SW 1271 (cell line): ENCODE results near the gene SGMS1.
"Not testable (repeated sequence)": the region's sequence is repeated elsewhere in the genome, so short reads cannot be mapped to it uniquely, and the experiment has no call there.

Experiments used
- DNase-seq, 2 experiments: peaks; one replicate each; lab custom pipeline; 2025; lab: John Stamatoyannopoulos, UW

Gene SGMS1

GRCh38 chr10:50556237-50557120, 67.3 kb downstream of the SGMS1 start:
- no peak for DNase-seq

GRCh38 chr10:50554995-50555568, 68.7 kb downstream of the SGMS1 start:
- DNase-seq: no peak

DNA sequence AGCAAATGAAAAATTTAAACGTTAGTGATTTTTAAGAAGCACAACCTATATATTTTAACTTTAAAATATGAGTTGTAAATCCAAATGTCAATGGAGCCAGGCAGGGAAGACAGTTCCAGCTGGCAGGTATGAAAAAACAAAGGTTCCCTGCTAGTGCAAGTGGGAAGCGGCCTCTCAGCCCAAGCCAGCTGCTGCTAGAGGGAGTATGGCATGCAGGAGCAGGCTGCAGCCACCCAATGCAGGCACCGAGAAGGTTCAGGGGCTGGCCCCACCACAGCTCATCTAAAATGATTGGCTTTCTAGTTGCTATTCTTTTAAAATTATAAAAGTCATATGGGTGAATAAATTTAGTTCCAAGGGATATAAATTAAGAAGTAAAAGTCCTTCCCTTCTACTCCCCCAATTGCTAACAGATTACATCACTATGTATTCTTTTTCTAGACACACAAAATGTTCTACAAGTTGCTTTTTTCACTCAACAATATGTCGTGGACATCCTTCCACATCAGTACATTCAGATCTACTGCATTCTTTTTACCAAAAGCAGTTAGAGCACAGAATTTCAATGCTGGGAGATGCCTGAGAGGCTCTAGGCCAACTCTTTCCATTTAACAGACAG, 69.3 kb downstream of the SGMS1 start:
- DNase-seq: no peak

DNA sequence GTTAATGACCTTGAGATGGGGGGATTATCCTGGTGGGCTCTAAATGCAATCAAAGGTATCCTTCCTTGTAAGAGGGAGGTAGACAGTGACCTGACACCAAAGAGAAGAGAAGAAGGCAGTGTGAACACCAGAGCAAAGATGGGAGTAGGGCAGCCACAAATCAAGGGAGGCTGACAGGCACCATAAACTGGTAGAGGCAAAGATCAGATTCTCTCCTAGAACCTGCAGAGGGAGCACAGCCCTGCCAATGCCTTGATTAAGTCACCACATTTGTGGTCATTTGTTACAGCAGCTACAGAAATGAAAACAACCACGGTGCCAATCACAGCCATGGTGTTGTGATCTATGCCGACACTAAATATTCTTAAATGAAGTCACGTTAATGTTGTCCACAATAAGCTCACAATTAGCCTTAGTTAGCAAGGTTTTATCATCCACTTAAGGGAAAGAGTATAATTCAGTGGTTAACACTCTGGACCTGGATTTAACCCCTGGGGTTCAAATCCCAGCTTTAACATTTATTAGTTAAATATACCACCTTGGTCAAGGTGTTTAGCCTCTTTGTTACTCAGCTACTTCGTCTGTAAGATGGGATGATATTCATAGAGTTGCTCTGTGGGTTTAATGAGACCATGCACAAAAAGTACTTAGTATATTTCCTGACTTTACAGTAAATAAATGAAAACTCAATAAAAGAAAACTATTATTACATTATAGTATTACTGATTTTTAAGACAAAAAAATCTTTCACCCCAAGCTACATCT, 70.8 kb downstream of the SGMS1 start:
- peak in 1 of 2 experiments; percentile 4 for DNase-seq

DNA sequence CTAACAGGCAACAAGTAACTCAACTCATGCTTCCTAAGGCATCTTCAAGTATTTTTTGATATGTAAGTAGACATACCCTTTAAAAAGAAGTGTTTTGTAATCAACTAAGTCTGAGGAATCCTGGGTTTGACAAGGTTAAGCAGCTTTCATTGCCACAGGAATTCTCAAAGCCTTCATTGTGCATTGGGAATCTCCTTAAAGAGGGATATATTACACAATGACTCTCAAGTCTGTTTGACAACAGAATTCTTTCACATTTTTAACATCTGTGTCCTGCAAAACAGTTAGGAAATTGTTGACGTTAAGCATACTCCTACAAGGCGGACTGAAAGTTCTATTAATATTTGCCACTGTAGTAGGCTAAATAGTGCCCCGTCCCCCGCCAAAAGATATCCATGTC, 71.4 kb downstream of the SGMS1 start:
- no peak for DNase-seq

DNA sequence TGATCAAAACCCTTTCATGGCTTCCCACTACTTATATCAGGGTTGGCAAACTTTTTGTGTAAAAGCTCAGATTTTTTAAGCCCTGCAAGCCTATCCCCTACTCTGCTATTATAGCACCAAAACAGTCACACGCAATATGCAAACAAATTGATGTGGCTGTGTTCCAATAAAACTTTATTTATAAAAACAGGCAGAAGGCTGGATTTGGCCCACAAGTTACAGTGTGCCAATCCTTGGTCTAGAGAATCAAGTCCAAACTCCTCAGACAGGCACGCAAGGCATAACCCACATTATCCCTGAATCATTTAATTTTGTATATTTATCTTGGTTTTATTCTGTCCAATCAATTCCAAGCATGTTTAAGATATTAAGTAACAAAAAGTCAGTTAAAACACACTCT, 71.9 kb downstream of the SGMS1 start:
- DNase-seq: no peak

GRCh38 chr10:50550291-50550839, 73.4 kb downstream of the SGMS1 start:
- no peak for DNase-seq

- not testable (repeated sequence) for DNase-seq
Observed at GRCh38 chr10:50549186-50549585, 74.6 kb downstream of the SGMS1 start.

- not testable (repeated sequence) for DNase-seq
Observed at GRCh38 chr10:50548481-50548880, 75.3 kb downstream of the SGMS1 start.

DNA sequence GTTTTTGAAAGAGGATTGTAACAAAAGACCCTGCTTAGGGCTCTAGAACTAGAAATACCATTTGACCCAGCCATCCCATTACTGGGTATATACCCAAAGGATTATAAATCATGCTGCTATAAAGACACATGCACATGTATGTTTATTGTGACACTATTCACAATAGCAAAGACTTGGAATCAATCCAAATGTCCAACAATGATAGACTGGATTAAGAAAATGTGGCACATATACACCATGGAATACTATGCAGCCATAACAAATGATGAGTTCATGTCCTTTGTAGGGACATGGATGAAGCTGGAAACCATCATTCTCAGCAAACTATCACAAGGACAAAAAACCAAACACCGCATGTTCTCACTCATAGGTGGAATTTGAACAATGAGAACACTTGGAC, 77.5 kb downstream of the SGMS1 start:
- not testable (repeated sequence) for DNase-seq

GRCh38 chr10:50545846-50546245, 77.9 kb downstream of the SGMS1 start:
- no peak for DNase-seq

- DNase-seq: no peak
Observed at GRCh38 chr10:50544857-50545429, 78.8 kb downstream of the SGMS1 start.

DNA sequence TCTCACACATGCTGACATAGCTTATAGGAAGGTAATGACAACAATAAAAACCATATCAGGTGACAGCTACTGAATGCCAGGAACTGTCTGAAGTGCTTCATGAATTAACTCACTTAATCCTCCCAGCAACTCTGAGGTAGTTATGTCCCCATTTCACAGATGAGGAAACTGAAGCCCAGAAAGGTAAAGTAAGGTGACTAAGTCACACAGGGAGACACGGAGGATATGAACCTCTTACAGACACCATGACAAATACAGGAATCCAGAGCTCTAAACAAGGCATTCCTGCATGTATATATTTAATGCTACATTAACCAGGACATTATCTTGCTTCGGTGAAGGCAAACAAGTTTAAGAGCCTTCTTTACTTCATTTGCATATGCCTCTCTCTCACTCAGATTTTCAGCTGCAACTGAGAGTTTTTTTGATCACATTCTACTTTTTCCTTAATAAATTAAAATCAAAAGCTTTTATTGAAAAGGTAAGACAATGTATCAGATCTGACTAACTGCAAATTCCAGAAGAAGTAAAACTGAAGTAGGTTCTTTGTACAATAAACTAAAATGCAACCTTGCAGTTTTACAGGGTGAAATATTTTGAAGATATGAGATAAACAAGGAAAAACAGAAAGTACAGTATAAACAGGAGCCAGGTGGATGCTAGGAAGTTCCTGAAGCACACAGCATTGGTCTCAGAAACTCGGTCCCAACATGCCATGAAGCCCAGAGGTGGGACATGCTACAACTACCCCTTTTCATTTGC, 79.5 kb downstream of the SGMS1 start:
- DNase-seq: no peak

DNA sequence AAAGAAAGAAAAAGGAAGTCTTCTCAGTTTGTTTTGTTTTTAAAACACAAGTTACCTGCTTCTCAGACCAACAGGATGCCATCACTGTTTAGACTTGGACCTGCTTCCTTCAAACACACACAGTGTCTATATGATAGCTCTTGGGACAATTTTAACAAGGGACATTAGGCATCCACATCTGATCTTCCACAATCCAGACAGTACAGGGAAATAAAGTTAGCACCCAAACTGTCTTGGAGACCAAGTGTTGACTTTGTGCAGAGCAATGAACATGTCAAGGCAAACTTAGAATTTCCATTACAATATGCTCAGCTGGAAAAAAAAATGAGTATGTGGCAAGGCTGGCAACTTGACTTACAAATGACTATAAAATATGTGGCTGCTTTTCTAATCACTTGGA, 80.9 kb downstream of the SGMS1 start:
- DNase-seq: no peak

GRCh38 chr10:50541921-50542320, 81.8 kb downstream of the SGMS1 start:
- DNase-seq: no peak

GRCh38 chr10:50541317-50541716, 82.4 kb downstream of the SGMS1 start:
- no peak for DNase-seq

DNA sequence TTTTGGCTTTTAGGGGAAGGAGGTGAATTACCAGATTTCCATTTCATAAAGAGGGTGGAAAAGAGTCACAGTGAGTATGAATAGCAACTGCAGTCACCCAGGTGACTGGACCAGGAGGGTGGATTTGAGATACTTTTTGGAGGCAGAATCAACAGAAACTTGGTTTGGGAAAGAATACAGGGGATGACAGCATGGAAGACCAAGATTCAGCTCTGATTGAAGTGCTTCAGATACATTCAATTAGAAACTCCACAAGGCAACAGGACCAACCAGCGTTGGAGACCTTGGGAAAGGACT, 83.0 kb downstream of the SGMS1 start:
- DNase-seq: no peak

DNA sequence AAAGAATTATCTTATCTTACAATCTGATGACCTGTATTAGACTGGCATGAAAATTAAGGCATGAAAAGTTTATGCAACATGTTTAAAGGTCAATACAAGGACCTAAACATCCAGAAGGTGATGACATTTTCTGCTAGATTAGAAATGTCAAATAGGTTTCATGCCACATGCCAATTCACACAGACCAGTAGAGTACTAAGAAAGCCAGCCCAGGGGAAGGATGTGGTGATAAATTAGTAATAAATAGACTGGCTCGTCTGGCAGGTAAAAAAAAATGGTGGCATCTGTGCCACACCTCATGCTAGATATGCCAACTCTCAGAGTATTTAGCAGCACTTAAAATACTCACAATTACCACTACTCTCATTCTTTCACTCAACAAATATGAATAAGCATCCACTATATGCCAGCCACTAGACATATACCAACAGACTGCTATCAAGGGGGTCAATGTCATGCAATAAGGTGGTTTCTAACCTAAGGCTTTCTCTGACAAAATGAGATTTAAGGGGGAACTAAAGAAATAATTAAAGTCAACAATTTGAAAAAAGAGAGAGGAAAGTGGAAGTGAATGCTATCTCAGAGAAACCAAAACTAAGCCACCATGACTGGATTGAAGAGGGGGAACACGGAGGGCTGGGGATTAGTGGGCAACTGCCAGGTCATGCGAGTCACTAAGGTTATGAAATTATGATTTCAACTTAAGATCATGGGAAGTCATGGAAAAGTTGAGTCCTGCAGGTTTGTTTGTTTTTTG, 83.5 kb downstream of the SGMS1 start:
- DNase-seq: no peak

DNA sequence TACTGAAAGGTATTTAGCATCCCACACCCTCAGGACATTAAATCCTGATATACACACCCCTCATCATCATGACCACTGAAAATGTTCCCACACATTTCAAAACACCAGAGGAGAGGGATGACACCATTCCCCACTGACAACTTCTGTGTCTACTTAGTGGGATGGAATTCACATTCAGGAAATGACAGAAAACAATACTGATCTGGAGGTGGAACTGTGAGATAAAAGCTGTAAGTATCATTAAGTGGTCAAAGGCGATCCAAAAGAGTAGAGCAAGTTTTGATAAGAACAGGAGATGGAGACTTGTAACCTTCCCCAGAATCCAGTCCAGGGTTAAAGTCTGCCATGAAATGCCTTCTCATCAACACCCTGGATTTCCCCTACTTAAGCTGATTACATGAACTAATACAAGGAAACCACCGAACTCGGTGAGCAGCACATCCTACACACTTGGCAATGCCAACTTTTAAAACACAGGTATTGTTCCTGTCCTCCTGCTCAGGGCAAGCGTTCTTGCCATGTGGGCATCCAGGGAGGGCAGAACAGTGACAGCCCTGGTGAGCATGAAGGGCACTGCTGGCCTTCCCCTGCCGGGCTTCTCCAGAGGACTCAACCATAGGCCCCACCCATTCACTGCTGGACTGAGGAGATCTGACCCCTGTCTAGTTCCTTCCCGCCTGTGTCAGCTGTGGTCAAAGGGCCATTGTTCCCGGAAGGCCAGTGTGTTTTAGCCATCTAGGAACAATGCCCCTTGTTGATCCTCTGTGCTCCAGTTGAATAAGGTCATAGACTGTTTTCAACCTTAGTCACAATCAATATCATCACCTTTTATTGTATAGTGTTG, 85.0 kb downstream of the SGMS1 start:
- no peak for DNase-seq
